GM12874 (cell line): ENCODE data around the gene DLGAP1.

Source experiments
- TF ChIP-seq, protein P1 (sequence below): IDR thresholded peaks from 2 replicates; pipeline ENCODE4 v1.5.1; 2011; ENCODE audit warnings: low read depth, mild to moderate bottlenecking, control low read depth, low read length, moderate library complexity; ENCODE audit not compliant: insufficient read depth

Gene DLGAP1

DNA sequence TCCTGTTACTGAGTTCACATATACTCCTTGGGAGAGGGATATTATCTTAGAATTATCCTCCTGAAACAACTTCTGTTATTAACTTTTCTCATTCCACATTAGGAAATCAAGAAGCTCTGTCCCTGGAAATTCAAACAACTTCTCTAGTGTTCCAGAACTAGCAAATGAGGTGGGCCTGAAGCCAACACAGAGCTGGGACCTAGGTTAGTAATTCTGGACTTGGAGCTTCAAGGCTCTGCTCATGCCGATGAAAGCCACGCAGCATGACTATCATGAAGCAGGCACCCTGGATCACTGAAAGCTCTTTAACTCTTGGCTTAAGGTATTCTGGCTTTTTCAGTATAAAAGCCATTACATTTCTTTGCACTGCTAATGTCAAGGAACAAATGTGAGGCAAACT lies 762.4 kb downstream of the DLGAP1 start:
- TF ChIP-seq, protein P1, sequence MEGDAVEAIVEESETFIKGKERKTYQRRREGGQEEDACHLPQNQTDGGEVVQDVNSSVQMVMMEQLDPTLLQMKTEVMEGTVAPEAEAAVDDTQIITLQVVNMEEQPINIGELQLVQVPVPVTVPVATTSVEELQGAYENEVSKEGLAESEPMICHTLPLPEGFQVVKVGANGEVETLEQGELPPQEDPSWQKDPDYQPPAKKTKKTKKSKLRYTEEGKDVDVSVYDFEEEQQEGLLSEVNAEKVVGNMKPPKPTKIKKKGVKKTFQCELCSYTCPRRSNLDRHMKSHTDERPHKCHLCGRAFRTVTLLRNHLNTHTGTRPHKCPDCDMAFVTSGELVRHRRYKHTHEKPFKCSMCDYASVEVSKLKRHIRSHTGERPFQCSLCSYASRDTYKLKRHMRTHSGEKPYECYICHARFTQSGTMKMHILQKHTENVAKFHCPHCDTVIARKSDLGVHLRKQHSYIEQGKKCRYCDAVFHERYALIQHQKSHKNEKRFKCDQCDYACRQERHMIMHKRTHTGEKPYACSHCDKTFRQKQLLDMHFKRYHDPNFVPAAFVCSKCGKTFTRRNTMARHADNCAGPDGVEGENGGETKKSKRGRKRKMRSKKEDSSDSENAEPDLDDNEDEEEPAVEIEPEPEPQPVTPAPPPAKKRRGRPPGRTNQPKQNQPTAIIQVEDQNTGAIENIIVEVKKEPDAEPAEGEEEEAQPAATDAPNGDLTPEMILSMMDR = no peak

DNA sequence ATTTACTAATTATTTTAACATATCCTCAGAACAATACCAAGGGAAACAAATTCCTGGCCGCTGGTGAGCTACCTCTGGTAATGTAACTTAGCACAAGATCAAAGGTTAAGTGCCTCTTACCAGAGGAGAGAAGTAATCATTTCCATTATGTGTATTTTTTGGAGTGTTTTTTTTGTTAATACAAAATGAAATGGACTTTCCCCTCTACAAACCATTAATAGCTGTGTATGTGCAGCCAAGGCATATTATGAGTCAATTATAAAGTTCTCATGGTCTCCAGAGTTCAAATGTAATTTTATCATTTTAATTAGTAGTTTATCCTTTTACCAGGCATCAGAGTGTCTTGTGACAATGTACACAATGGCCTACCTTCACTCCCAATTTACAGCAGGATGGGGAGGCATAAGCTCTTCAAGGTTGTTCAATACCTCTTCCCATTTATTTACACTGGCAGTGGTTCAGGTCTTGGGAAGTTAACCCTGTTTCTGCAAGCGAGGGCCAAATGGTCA lies 762.9 kb downstream of the DLGAP1 start:
- TF ChIP-seq, protein P1 = no peak

DNA sequence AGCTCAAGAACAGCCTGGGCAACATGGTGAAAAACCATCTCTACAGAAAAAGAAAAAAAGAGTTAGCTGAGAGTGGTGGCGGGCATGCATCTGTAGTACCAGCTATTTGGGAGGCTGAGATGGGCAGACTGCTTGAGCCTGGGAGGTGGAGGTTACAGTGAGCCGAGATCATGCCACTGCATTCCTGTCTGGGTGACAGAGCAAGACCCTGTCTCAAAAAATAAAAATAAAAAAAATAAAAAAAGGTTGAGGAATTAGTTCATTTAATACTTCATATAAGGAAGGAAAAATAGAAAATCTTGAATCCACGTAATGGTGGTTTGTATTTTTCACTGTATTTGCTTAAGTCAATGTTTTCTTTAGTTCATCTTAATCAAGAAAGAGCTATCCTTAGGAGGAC lies 763.4 kb downstream of the DLGAP1 start:
- TF ChIP-seq, protein P1 = no peak

DNA sequence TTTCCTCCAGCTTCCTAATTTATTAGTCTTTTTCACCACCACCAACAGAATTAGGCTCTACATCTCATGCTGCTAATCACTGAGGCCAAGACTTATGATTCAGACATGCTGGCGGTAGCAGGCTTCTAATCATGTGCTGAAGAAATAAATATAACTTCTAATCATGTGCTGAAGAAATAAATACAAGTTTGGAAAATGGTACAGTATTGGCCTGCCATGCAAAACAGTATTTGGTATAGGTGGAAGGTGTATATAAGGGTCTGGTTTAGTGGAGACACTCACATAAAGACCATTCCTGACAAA lies 764.4 kb downstream of the DLGAP1 start:
- TF ChIP-seq, protein P1 = no peak

DNA sequence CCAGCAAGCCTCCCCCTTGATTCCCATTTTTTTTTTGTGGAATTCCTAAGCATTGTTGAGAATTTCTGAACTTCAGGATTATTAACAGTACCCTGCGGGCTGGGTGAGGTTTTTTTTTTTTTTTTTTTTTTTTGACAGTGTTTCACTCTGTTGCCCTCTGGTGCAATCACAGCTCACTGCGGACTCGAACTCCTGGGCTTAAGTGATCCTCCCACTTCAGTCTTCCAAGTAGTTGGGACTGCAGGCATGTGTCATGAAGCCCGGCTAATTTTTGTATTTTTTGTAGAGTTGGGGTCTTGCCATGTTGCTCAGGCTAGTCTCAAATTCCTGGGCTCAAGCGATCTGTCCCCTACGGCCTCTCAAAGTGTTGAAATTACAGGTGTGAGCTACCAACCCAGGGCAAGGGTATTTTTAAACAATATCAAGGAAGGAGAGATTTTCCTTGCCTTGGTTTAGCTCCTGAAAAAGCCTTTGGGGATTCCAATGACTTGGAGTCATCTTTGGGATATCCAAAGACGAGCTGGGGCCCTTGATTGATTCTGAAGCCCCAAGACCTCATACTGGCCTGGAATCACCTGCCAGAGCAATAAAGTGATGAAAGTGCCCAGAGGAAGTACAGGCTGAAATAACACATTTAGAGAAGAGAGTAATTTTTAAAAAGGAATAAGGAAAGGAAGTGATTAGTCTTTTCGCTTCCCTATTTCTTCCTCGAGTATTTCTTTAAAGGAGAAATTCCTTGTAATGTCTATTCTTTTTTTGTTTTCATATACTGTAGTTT lies 764.9 kb downstream of the DLGAP1 start:
- TF ChIP-seq, protein P1 = no peak

DNA sequence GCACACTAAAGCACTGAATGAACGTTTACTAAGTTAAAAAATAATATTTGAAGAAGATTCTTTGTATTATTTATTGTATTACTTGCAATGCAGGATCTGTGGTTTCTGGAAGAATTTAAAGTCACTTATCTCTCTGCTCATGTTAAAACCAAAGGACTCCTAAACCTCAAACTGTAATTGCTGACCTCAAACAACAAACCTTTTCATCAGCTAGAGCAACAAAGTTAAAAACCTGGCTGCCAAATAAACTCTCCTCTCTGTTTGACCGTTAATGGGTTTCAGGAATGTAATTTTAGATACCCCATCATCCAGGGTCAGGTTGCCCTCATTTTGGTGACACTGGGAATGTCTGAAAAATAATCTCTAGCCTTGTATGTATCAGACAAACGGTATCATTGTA lies 766.0 kb downstream of the DLGAP1 start:
- TF ChIP-seq, protein P1 = no peak

DNA sequence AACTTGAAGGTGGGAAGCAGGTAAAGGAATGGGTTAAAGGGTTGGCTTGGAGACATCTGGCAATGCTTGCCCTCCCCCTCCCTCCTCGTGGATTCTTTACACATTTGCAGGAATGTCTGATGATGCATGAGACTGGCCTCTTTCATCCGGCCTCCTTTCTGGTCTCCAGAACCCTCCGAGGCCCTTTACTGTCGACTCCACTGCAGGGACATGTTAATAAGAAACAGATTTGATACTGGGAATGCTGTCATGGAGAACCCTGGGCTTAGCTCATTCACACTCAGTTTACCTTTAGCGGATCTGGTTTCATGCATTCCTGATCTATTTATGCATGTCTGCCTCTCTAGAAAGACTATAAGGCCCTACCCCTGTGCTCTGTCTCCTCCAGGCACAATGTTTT lies 766.4 kb downstream of the DLGAP1 start:
- TF ChIP-seq, protein P1 = no peak
